WERI-Rb-1 (cell line): ENCODE data around the gene CDHR3.

Experiments
- DNase-seq: peaks from one replicate; pipeline ENCODE4 v3.0.0-alpha.2; 2020
- H3K27ac ChIP-seq: fragments of 250-450 bp; sonication (Bioruptor Pico); 2 replicates; pipeline ENCODE4 v1.5.1; 2020; ENCODE audit warnings: mild to moderate bottlenecking, moderate library complexity
- H3K27me3 ChIP-seq: fragments of 250-450 bp; sonication (Bioruptor Pico); 2 replicates; pipeline ENCODE4 v1.5.1; 2021; ENCODE audit warnings: mild to moderate bottlenecking, low read depth, moderate library complexity; ENCODE audit not compliant: insufficient read depth, severe bottlenecking
- H3K36me3 ChIP-seq: fragments of 250-450 bp; sonication (Bioruptor Pico); 2 replicates; pipeline ENCODE4 v1.5.1; 2020; ENCODE audit warnings: mild to moderate bottlenecking, moderate library complexity
- H3K4me3 ChIP-seq: 2 replicates; pipeline ENCODE4 v1.5.1; 2011; ENCODE audit warnings: low read depth, mild to moderate bottlenecking, control low read depth, low read length
- H3K9me3 ChIP-seq: fragments of 250-450 bp; sonication (Bioruptor Pico); 2 replicates; pipeline ENCODE4 v1.5.1; 2021; ENCODE audit warnings: mild to moderate bottlenecking, moderate library complexity; ENCODE audit not compliant: severe bottlenecking
- TF ChIP-seq, protein P1 (sequence below): IDR thresholded peaks from 2 replicates; pipeline ENCODE4 v1.5.1; 2011; ENCODE audit warnings: low read depth, mild to moderate bottlenecking, control low read depth, inconsistent platforms, low read length

CDHR3 gene

DNA sequence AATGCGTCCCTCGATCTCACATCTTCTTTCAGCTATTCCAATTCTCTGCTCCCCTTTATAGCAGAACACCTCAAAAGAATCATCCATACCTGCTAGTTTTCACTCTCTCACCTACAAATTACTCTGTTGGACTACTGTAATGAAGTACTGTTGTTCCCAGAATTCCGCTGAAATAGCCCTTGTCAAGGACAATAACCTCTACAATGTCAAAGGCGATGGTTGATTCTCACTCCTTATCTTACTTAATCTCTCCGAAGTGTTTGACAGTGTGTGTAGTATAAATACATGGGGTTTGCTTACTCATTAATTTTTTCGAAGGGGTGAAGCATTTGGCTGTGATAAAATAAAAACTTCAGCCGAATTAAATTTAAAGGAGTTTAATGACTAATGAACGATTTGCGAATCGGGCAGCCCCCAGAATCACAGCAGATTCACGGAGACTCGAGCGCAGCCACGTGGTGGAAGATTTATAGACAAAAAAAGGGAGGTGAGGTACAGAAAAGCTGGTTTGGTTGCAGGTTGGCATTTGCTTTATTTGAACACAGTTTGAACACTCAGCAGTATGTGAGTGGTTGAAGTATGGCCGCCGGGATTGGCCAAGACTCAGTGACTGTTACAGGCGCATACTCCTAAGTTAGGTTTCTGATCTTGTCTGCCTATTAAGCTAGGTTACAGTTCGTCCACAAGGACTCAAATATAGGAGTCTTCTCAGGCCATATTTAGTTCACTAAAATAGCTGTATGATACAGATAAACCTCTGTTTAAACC lies 119.2 kb downstream of the CDHR3 start:
- Histone ChIP-seq H3K27ac (no peak overlapping the region), H3K4me3 (no peak overlapping the region), H3K27me3 (no peaks in the 10 kb centered on the region), H3K36me3 (no peaks in the 10 kb centered on the region), H3K9me3 (peaks cover 2% of the 10 kb centered on the region)
- no peak for DNase-seq
- TF ChIP-seq, protein P1, sequence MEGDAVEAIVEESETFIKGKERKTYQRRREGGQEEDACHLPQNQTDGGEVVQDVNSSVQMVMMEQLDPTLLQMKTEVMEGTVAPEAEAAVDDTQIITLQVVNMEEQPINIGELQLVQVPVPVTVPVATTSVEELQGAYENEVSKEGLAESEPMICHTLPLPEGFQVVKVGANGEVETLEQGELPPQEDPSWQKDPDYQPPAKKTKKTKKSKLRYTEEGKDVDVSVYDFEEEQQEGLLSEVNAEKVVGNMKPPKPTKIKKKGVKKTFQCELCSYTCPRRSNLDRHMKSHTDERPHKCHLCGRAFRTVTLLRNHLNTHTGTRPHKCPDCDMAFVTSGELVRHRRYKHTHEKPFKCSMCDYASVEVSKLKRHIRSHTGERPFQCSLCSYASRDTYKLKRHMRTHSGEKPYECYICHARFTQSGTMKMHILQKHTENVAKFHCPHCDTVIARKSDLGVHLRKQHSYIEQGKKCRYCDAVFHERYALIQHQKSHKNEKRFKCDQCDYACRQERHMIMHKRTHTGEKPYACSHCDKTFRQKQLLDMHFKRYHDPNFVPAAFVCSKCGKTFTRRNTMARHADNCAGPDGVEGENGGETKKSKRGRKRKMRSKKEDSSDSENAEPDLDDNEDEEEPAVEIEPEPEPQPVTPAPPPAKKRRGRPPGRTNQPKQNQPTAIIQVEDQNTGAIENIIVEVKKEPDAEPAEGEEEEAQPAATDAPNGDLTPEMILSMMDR: no peak
